DMS114 treated with DMSO at 0.1 percent for 48 hours (cell line): ENCODE results near the gene GP1BA.
A peak's percentile ranks its signal among the peaks of the same experiment; 100 is the strongest.

Source experiments
- DNase-seq: peaks from one replicate; lab custom pipeline; 2025; ENCODE audit not compliant: unreplicated experiment; lab: John Stamatoyannopoulos, UW

Gene GP1BA

GRCh38 chr17:4931963-4932362 lies at the start of gene GP1BA:
TSS of gene GP1BA (plus strand) at chr17:4932277. CDS start at chr17:4932605, 328 bp downstream.
- no peak for DNase-seq

GRCh38 chr17:4884489-4884888 lies 47.6 kb upstream of the GP1BA start:
- DNase-seq: no peak

GRCh38 chr17:4886830-4887229 lies 45.2 kb upstream of the GP1BA start:
- DNase-seq: no peak

GRCh38 chr17:4887581-4887980 lies 44.5 kb upstream of the GP1BA start:
- DNase-seq: no peak

DNA sequence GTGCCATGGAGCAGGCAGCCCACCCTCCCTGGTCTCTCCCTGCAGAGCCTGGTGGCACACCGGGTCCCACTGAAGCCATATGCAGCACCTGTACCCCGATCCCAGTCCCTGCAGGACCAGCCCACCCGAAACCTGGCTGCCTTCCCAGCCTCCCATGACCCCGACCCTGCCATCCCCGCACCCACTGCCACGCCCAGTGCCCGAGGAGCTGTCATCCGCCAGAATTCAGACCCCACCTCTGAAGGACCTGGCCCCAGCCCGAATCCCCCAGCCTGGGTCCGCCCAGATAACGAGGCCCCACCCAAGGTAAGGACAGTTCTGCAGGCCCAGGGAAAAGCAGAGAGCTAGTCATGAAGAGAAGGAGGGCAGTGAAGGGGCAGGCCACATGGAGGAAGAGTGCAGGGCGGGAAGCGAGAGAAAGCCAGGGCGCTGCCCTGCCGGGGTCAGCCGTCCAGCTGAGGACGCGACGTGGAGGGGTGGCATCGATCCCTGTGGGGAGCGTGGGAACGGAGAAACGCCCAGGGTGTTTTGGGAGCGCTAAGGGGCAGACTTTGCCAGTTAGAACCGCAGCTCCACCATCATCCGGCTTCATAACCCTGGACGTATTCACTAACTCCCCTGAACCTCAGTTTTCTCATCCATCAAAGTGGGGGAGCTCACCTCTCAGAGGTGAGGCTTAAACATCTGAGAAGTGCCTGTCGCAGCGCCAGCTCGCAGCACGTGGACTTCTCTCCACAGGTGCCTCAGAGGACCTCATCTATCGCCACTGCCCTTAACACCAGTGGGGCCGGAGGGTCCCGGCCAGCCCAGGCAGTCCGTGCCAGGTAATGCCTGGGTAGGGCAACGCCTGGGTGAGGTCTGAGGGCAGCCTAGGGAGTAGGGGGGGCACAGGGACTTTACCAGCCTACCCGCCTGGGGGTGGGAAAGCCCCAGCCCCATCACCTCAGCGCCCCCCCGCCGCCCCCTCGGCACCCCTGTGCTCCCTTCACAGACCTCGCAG lies 40.4 kb upstream of the GP1BA start:
- DNase-seq: no peak

DNA sequence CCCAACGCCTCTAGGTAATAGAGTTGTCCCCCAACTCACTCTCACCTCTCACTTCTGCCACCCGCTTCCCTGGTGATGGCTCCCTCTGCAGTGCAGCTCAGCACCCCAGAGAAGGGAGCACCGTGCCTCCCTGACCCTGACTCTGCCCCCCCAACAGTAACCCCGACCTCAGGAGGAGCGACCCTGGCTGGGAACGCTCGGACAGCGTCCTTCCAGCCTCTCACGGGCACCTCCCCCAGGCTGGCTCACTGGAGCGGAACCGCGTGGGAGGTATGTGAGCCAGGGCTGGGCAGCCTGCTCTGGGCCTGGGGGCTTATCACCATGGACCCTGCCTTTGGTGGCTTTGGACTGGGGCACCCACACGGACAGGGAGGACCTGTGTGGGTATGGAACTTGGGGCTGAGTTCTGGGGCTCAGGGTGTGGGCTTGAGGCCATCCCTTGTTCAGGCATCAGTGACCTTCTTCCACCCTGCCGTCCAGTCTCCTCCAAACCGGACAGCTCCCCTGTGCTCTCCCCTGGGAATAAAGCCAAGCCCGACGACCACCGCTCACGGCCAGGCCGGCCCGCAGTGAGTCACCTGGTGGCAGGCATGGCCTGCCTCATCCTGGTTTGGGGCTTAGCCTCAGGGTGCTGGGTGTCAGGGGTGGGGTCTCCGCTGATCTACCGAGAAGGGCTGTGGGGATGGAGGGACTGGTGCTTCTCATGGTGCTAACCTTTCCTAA lies 39.4 kb upstream of the GP1BA start:
- DNase-seq: no peak

DNA sequence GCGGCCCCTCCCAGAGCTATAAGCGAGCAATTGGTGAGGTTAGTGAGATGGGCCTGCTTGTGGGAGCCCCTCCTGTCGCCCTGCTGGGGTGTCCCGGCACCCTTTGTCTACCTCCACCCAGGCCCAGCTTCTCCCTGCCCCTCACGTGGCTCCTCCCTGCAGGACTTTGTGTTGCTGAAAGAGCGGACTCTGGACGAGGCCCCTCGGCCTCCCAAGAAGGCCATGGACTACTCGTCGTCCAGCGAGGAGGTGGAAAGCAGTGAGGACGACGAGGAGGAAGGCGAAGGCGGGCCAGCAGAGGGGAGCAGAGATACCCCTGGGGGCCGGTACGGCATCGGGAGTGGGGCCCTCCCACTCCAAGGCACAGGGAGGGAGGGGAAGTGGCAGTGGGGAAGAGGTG lies 38.8 kb upstream of the GP1BA start:
- no peak for DNase-seq

GRCh38 chr17:4893721-4894560 lies 38.1 kb upstream of the GP1BA start:
- DNase-seq: no peak

GRCh38 chr17:4895121-4895520 lies 37.0 kb upstream of the GP1BA start:
- no peak for DNase-seq

DNA sequence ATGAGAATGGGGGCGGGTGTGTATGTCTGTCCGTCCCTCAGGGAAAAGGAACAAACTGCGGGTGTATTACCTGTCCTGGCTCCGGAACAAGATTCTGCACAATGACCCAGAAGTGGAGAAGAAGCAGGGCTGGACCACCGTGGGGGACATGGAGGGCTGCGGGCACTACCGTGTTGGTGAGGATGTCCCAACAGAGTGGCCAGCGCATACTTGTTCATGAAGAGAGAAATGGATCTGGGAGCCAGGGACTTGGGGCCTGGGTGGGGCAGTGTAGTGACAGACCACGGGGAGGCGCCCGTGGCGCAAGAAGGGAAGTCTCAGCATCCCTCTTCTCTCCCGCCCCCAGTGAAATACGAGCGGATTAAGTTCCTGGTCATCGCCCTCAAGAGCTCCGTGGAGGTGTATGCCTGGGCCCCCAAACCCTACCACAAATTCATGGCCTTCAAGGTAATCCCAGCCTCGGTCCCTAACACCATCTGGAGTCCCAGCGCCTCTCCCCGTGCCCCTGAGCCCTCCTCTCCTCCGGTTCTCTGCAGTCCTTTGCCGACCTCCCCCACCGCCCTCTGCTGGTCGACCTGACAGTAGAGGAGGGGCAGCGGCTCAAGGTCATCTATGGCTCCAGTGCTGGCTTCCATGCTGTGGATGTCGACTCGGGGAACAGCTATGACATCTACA lies 36.3 kb upstream of the GP1BA start:
- no peak for DNase-seq

- no peak for DNase-seq
These were observed 35.5 kb upstream of the GP1BA start for GRCh38 chr17:4896332-4897197.

GRCh38 chr17:4897198-4897687 lies 34.8 kb upstream of the GP1BA start:
- DNase-seq: no peak

DNA sequence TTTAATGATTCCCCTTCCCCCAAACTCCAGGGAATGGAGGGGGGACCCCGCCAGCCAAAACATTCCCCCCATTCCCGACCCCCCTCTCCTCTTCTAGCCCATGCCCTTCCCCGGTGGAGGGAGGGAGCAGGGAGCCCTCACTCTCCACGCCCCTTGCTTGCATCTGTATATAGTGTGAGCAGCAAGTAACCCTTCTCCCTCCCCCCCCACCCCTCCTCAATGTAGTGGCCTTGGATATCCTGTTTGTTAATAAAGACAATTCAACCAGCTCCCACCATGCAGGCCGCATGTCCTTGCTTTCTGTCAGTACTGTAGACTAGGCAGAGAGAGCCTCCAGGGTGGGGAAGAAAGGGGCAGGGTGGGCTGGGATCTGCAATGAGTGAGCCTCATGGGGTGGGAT lies 34.3 kb upstream of the GP1BA start:
- no peak for DNase-seq

- no peak for DNase-seq
These were observed 33.7 kb upstream of the GP1BA start for GRCh38 chr17:4898351-4898750.

- DNase-seq: no peak
These were observed 33.1 kb upstream of the GP1BA start for GRCh38 chr17:4898927-4899326.

DNA sequence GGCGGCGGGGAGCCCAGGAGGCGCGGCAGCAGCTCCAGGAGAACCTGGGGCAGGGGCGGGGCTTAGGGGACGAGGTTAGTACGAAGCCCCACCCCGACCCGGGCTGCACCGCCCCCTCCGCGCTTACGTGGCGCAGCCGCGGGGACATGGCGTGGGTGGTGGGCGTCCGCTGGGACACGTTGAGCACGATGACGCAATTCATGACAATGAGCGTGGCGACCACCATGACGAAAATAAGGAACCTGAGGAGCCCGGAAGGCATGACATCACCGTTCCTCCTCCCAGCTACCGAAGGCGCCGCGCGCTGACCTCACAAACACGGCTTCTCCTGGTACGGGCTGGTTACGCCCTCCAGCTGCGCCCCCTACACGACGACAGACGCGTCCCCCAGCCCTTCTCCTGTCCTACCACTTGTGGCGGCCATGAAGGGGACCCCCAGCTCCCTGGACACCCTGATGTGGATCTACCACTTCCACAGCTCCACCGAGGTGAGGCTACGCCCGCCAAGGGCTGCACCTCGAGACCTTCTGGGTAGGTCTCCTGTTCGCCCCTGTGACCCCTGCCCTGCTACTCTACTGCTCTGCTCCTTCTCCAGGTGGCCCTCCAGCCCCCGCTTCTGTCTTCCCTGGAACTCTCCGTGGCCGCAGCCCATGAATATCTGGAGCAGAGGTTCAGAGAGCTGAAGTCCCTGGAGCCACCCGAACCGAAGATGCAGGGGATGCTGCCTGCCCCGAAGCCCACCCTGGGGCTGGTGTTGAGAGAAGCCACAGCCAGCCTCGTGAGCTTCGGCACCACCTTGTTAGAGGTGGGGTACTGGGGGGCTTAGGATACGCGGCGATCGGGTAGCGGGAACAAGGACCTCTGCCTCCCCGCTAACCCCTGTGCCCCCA lies 32.5 kb upstream of the GP1BA start, which contains the start of gene C17orf107:
C17orf107 (plus strand) TSS at position 196 of the 890 bp plus-strand sequence; CDS start at position 423, 227 bp downstream.
- peak; percentile 67 for DNase-seq

GRCh38 chr17:4900231-4901107 lies 31.6 kb upstream of the GP1BA start:
- no peak for DNase-seq
